ENCODE results near the gene ITGB2. TPM values are rescaled to one million over a fixed set of nuclear protein-coding genes. Genes with fewer than 3 reads are reported as not detected.

ITGB2 gene
- 10 to 100 TPM; 31.5 to 70.7 TPM for total RNA-seq
- long read RNA-seq, transcript ITGB2-201 (16 exons, 2,955 nt): major isoform, 11 of 13 reads
- long read RNA-seq, partial matches to known transcripts: 1 of 13 reads
- long read RNA-seq, other reads (novel, unspliced or antisense): 0 of 13 reads

DNA sequence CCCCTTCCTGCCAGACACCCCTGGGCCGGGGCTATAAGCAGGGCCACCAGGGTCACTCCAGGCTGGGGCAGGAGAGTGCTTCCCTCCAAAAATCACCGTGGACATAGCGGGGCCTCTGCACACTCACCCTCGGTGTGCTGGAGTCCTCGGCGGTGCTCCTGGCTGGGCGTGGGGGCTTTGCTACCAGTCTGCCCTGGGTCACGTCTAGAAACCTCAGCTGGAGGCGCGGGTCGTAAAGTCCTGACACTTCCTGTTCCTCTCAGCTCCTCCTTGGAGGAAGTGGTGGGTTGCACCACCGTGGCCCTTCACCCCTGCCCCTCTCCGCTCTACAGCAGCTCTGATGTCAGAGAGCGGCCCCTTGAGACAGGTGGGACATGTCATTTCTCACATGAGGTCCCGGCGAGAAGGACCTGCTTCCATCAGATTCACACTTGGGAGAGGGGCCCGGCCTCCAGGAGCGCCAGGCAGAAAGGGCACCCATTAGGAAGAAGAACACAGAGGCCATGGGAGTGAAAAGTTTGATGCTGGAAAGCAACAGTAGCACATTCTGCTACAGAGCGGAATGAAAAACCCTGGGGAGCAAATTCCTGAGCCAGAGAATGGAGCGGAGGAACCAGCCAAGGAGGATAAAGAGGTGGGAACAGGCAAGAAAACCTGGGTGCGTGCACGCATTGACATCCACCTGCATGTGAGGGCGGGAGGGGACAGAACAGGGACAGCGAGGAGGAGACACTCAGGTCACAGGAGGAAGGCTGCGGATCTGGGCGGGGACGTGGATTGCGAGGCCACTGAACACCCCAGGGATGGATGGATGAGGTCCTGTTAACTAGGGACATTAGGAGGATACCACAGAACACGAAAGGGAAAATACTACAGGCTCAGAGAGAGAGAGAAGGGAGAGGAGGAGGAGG is at the start of gene ITGB2:
Gene ITGB2 (minus strand): TSS at position 206 of the 911 bp plus-strand sequence. CDS start 10,117 bp downstream, outside the sequence.
- DNase-seq (peak; percentile 63), ATAC-seq (peak; percentile 64 to 68)
- intact Hi-C loops (cut with DNase I): no loop called here

DNA sequence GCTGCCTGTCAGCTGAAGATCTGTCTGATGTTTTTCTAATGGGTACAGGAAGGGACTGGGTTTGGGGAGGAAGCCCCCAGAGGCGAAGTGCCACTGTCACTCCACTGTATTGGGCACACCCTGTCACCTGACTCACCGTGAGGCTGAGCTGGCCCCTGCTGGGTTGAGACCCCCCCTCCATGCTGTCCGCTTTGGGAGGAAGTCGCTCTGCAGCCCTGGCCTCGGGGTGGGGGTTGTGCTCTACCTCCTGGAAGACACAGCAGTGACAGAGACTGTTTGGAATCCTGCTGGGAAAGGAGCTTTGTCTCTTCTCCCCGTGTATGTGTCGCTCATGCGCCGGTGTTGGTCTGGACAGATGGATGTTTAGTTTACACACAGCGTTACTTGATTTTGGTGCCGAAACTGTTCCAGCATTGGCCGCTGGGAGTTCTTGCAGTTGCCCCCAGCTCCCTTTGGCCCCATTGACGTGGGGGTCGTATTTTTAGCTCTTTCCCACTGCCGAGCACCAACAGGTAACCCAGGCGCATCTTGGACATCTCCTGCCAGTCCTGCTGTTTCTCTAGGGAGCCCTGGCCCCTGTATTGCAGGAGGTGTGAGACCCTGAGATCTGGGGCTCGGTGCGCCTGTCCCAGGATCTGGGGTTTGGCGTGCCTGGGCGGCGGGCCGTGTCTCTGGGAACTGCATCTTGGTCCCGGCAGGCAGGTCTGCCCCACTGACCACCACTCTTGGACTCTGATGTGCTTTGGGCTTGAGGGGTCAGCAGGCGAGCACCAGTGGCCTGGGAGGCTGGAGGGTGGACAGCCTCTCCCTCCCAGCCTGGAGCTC is 49.4 kb upstream of the ITGB2 start:
- peak in 1 of 2 donors; percentile 42 for ATAC-seq
- DNase-seq: no peak
- intact Hi-C loops (cut with DNase I): no loop called here

DNA sequence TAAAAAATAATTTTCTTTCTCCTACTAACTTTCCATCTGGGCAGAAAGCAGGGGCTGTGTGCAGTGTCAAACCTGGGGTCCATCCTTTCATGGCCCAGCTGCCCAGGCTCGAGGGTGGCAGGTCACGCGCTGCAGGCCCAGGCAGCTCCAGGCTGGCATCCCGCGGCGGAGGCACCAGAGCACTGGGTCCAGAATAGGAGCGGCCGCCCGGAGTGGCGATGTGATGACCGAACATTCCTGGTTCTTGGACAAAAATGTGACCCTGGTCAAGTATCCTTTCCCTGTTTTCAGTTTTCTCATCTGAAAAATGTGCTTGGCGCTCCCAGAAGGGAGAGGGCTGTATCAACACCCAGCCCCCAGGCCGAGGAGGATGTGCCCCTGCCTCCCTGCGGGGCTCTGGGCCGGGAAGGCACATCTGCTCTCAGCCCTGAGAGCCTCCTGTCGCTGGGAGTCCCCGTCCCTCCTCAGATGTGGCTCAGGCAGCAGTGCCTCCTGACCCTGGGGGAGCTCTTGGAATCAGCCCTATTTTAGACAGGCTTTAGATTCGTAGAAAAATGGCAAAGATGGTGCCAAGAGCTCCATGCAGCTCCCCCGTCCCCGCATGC is 48.5 kb upstream of the ITGB2 start:
- no peak for DNase-seq
- ATAC-seq: no peak
- intact Hi-C loops (cut with DNase I): no loop called here

DNA sequence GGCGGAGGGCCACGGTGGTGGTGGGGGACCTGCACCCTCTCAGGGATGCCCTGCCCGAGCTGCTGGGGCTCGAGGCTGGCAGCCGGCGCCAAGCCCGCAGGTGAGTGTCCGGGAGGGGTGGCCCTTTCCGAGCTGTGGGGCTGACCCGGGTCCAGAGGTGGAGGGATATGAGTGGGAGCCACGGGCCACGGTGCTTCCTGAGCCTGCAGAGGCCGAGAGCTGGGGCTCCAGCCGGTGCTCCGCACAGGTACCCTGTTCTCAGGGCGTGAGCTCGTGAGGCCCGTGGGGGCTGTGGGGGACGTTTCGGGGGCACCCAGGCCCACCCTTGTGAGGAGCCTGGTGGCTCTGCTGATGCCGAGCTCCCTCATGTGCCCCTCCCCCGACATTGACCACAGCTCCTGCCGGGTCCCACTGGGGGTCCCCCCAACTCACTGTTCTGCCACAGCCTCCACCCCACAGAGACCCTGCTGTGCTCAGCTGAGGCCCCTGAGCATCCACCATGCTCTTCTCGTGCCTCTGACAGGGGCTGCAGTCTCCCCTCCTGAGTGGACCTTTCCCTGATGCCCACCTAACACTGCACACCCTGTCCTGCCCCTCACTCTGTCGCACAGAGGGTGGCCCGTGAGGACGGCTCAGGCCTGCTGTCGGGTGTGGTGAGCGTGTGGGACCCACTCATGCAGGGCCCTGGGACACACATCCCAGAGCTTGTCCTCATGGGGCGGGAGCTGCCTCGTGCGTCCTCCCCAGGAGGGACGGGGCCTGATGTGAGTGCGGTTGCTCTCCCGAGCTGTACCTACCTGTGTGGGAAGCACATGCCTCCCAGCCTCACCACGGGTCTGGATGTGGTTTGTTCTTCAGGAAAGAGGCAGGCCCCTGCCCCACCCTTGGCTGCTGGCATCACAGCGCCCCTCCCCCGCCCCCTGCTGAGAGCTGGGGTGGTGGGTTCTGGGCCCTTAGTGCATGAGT is 46.7 kb upstream of the ITGB2 start:
- ATAC-seq (peak in 1 of 2 donors; percentile 0), DNase-seq (no peak)
- intact Hi-C loops (cut with DNase I): no loop called here

DNA sequence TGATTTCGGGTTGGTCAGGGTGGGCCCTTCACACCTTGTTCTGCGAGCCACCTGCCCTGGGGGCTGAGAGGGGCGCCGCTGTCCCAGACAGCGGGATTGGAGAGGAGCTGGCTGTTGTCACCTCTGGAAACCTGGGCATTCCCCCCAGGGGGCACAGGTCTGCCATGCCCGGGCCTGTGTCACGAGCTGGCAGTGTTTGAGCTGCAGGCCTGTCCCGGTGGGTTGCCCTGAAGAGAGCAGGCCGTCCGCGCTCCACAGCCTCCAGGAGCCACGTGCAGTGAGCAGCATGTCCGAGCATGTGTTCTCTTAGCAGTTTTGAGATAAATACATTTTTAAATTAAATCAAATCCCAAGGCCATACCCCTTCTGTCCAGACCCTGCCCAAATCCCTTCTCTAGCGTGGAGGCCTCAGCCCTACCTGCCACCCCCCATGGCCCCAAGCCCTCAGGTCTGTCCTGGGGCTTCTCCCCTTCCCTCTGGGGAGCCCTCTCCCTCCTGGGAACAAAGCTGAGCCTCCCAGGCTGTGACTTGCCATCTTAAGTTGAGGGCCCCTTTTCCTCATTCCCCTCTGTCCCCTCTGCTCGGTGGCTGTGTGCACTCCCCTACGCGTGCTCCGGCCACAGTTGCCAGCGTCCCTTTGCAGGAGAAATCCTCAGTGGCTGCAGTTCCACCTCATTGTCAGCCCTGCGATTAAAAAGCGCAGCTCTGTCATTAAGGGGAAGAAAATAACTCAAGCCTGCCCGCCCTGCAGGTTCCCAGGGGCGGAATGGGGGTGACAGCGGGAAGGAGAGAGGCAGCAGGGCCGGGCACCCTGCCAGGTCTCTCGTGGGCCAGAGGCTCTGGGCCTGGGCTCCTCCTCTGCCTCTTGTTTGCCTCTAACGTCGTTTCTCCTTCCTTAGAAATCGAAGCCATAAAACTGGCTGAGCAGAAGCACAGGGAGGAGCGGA is 45.7 kb upstream of the ITGB2 start:
- intact Hi-C loops (cut with DNase I): no loop called here
- DNase-seq (peak; percentile 75), ATAC-seq (peak; percentile 41 to 64)

DNA sequence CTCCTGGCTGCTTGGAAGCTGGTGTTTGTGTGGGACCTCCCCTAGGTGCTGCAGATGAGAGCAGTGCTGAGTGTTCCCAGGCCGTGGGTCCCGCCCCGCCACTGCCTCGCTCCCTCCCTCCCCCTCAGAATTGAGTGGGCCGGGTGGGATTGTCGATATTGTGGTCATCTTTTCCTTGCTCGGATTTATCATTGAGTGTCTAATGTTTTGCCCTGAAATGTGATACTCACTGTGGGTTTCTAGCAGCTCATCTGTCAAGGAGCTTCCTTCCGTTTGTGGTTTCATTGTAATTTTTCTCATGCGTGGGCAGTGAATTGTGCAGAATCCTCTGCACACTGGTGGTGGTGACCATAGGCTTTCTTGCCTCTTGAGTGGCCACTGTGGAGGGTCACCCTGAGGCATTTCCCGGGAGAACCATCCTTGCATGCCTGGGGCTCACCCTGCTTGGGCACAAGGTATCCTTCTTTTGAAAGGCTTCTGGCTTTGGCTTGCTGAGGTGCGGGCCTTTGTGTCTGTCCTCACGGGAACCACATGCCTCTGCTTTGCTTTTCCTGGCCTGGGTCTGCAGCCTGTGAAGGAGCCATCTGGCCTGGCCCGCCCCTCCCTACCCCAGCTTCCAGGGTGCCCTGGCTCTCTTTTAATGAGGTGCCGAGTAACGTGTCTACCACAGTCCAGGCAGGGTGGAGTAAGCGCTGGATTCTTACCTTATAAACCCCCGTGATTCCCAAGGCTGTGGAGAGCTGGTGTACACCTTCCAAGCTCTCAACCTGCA is 44.7 kb upstream of the ITGB2 start:
- DNase-seq (peak; percentile 12), ATAC-seq (no peak)
- intact Hi-C loops (cut with DNase I): no loop called here

DNA sequence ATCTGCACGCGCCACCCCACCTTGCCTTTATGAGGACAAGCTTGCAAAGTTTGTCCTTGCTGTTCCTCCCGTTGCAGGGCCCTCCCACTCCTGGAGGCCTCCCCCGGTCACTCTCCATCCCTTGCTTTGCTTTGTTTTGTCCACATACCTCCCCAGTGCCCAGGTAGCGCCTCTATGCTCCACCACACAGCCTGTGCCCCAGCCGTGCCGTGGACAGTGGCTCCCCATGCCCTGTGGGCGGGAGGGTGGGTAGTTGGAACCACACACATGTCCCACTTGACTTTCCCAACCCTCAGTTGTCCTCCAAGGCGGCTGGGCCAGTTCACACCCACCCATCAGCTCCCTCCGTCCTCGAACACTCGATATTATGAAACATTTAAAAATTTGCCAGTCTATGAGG is 43.7 kb upstream of the ITGB2 start:
- peak; percentile 17 for DNase-seq
- no peak for ATAC-seq
- intact Hi-C loops (cut with DNase I): no loop called here

DNA sequence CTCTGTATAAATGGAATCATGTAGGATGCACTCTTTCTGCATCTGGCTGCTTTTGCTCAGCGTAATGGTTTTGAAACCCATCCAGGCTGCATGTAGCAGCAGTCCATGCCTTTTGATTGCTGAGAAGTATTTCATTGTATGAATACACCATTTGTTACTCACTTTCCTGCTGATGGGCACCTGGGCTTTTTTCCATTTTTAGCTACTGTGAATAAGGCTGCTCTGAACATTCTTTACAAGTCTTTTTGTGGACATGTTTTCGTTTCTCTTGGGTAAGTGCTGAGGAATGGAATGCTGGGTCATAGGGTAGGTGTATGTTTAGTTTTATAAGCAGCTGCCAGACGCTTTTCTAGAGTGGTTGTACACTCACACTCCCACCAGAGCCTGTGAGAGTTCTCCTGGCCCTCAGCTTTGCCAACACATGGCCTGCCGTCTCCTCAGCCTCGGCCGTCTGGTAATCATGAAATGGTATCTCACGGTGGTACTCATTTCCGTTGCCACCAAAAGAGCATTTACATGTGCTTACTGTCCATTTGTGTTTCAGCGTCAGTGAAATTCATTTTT is 41.8 kb upstream of the ITGB2 start:
- intact Hi-C loops (cut with DNase I): no loop called here
- peak; percentile 51 for DNase-seq
- ATAC-seq: peak; percentile 38 to 66

DNA sequence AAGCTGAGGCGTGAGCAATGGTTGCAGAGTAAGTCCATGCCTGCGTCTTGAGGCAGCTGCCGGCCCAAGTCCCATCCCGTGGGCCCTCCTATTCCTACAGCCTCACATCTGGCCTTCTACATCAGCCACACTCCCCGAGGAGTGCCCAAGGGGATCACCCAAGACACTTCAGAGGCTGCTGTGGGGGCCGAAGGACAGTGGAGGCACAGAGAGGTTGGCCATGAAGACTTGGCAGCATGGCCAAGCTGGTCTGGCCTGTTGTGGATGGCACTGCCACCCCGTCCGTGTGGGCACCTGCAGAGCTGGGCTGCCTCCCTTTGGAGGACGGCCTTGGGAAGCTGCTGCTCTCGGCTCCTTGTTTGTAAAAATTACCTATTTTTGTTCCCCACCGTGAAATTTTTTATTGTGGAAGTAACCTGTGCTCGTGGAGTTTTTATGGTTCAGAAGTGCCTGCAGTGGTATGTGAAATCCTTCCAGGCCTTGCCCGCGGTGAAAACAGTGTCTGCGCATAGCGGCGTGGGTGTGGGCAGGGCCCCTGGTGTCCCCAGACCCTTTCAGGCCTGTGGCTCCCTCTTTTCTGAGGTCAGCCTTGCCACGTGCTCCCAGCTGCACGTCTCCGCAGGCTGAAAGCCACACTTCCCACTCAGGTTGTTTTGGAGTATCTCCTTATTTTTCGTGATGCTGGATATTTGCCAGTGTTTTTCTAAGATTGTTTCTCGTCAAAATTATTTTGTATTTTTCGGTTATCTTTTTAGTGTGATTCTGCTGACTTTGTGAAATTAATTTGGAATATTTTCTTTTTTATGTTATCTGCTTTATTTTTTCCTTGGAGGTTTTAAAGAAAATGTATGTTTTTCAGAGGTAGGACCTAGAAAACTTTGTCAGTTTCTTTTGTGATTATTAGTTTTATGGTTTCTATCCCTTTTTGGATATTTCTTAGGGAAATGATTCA is 39.7 kb upstream of the ITGB2 start:
- no peak for ATAC-seq
- DNase-seq: peak; percentile 16
- intact Hi-C loops (cut with DNase I): no loop called here

DNA sequence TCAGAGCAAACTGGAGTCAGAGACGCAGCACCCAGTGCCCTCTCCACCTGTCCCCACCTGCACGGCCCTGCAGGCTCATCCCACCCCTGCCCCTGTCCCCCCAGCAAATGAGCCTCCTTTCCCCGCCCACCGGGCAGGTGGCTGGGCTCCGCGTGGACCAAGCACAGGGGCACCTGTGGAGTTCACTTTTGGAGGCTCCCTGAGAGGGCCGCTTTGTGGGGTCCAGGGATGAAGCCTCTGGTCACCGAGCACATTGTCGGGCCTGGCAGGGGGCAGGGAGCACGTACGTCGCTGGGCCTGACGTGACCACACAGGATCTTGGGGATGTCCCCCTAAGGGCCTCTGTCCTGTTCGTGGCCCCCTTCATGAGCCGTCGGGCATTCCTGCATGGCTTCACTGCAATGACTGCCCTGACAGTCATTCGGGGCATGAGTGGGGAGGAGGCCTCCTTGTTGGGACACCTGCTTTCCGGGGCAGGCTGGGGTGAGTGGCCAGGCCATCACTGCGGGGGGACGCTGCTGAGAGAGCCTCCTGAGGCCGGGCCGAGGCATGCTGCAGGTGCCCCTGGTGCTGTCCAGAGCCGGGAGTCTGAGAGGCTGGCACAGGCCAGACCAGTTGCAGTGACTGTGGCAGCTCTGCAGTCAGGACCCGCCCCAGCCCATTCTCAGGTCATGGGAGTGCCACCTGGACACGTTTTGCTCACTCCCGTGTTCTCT is 38.8 kb upstream of the ITGB2 start:
- ATAC-seq: no peak

DNA sequence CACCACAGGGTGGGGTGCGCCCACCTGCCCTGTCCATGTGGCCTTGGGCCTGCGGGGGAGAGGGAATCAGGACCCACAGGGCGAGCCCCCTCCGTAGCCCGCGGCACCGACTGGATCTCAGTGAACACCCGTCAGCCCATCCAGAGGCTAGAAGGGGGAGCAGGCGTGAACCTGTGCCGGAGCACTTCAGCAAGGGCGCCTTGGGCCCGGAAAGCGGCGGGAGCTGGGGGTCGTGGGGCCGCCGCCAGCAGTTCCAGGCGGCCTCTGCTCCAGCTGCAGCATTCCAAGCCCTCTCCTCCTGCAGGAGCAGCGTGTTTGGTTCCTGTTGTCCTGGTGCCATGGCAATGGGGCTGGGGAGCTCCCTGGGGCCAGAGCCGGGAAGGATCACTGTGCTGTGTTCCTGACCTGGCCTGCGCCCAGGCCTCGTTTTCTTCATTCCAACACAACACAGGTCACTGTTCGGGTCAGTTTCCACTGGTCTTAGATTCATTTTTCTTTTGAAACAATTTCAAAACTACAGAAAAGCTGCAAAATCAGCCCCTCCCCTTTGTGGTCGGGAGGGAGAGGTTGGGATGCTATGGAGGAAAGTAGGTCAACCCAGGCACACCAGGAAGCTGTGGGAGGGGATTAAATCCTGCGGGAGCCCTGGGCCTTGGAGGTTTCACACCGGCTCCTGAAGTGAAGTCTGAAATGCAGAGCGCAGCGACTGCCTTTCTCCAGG is 37.9 kb upstream of the ITGB2 start:
- peak; percentile 87 for DNase-seq
- intact Hi-C loops (cut with DNase I): loop anchor here in 1 of 2 donors (5.0 kb wide), 1 partner anchor 114 kb away; the partner anchor contains the start of gene ADARB1
- ATAC-seq: peak; percentile 76 to 82

More for the DNA sequence above, 38.8 kb upstream of the ITGB2 start:
- peak; percentile 21 for DNase-seq
- intact Hi-C loops (cut with DNase I): loop anchor here in 1 of 2 donors (5.0 kb wide), 1 partner anchor 113 kb away; the partner anchor contains the start of gene ADARB1

DNA sequence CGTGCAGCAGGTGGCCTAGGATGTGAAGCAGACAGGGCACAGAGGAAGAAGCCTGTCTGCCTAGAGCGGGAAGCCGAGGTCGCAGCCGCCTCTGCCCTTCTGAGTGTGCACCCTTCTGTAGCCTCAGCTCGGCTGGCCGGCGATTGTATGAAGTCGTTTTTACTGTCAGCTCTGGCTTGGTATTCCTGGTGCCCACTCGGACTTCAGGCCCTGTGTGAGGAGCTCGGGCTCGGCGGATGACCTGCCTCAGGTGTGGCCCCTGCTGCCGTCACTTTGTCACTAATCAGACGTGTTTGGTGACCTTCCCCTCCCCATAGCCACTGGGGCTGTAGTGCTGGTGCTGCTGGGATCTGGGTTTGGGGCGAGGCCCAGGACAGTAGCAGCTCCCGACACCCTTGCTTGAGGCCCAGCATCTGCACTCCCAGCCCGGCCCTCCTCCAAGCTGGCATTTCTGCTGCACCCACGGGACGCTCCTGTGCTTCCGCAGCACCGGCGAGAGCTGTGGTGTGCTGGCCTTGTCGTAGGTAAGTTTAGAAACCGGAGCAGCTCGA is 37.3 kb upstream of the ITGB2 start:
- DNase-seq (peak; percentile 34), ATAC-seq (peak; percentile 5 to 16)
- intact Hi-C loops (cut with DNase I): loop anchor here in 1 of 2 donors (5.0 kb wide), 1 partner anchor 114 kb away; the partner anchor contains the start of gene ADARB1
